ENCODE measurements around the gene HSPA12B. TPM values are rescaled to one million over a fixed set of nuclear protein-coding genes. Genes with fewer than 3 reads are reported as not detected.

The HSPA12B gene
- total RNA-seq: 0.14 and 0.46 TPM in 2 replicates

DNA sequence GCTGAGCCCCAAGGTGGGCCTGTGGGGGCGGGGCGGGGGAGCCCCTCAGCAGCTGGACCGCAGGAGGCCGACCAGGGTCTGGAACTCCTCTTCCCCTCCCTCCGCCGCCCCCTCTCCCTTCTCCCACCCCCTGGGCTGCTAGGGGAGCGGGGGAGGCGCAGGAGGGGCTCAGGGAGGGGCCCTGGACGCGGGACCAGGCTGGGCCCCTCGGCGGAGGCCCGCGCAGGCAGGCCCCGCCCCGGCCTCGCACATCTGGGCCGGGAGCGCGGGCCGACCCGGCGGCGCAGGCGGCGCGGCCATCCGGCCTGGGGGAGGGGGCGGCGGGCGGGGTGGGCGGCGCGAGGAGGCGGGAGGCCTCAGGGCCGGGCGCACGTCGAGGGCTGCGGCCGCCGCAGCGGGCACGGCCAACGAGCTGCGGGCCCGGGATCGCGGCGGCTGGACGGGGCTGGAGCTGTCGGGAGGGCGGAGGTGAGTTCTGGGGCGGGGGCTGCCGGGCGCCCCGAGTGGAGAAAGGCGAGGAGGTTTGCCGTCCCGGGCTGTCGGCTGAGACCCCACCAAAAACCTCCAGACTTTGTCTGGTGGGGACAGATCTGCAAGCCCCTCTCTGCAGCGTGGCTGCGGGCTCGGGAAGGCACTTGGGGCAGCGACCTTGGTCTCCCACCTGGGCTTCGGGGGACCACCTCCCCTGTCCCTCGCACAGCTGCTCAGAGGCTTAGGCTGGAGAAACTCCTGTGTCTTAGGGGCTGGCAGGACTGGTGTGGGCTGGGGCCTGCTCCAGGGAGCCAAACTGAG lies at the start of gene HSPA12B:
Gene HSPA12B (plus strand): TSS at position 359 of the 792 bp plus-strand sequence. CDS start 5,990 bp downstream, outside the sequence.

DNA sequence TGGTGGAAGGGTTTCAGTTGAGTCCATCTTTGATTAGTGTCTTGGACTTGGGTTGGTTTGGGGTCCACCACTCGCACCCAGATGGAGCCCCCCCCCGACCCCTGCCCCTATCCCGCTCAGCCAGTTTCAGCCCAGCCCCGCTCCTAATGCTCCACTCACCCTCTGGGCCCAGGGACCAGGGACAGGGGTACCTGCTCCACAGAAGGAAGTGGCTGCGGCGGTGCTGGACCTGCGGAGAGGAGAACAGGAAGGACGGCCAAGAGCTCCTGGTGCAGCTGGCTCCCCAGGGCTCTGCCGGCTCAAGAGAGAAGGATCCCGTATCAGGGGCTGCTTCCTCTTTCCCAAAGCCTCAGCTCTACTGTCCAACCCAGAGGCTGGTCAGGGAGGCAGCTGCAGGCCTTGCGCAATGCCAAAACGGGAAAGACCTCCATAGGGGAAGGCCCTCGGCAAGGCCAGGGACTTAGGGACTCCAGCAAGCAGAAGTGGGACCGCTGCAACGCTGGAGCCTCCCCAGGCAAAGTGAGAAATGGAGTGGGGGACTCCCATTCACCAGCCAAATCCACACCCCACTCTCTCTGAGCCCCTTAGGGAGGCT lies 20.1 kb upstream of the HSPA12B start, which contains the start of gene SIGLEC1:
Gene SIGLEC1 (minus strand): TSS at position 322 of the 595 bp plus-strand sequence. CDS start 5,472 bp downstream, outside the sequence.

GRCh38 chr20:3767427-3768341 lies 35.2 kb downstream of the HSPA12B start, which contains the start of gene ADISSP:
TSS of gene ADISSP (minus strand) at chr20:3767753. CDS start at chr20:3760100, 7,653 bp downstream.

GRCh38 chr20:3781153-3781910 lies 48.8 kb downstream of the HSPA12B start, which contains the start of gene SPEF1:
TSS of gene SPEF1 (minus strand) at chr20:3781448. CDS start at chr20:3781287, 161 bp downstream.

DNA sequence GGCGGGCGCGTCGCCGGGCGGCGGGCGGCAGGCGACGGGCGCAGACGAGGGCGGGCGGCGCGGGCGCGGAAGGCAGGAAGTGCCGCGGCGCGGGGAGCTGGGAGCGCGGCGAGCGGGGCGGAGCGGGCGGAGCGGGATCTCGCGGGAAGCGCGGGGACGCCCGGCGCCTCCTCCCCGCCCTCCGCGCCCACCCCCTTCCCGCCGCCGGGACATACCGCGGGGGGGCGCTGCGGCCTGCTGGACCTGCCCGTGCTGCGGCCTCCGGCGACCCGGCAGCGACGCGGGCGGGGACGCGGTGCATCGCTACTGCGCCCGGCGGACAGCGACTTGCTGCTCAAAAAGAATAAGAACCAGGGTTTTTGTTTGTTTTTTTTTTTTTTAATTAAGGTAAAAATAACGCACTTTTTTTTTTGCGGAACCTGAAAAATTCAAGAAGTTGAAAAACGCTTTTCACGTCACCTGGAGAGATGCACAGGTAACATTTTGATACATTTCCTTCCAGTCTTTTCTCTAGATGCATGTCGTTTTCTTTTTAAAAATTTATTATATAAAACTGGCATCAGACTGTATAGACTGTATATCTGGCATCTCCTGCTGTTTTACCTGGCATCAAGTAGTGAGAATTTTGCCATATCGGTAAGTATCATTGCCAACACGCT lies 54.3 kb downstream of the HSPA12B start, which contains the start of gene CENPB:
Gene CENPB (minus strand): TSS at position 76 of the 659 bp plus-strand sequence. CDS start 257 bp downstream, outside the sequence.

GRCh38 chr20:3795511-3796468 lies 63.3 kb downstream of the HSPA12B start, which contains the start of gene CDC25B:
TSS of gene CDC25B (plus strand) at chr20:3796310. CDS start at chr20:3796532, 222 bp downstream.

Other genes with a start within 250 kb of the HSPA12B start
- gene GFRA4, start 69.3 kb upstream of the HSPA12B start, total RNA-seq: not detected in 2 replicates
- gene ADAM33, start 50.7 kb upstream of the HSPA12B start, total RNA-seq: 21.9 and 44.4 TPM in 2 replicates
- gene SIGLEC1, start 20.1 kb upstream of the HSPA12B start, total RNA-seq: under 0.01 TPM in 1 of 2 replicates, not detected in the other
- 15.1 and 16.5 TPM in 2 replicates for gene ADISSP, start 35.1 kb downstream of the HSPA12B start, total RNA-seq
- 0.14 and 0.28 TPM in 2 replicates for gene SPEF1, start 48.8 kb downstream of the HSPA12B start, total RNA-seq
- gene CENPB, start 54.1 kb downstream of the HSPA12B start, total RNA-seq: 70.1 and 101 TPM in 2 replicates
- gene CDC25B, start 63.6 kb downstream of the HSPA12B start, total RNA-seq: 18.9 and 20.5 TPM in 2 replicates
- gene AP5S1, start 87.9 kb downstream of the HSPA12B start, total RNA-seq: 13.5 and 15.9 TPM in 2 replicates
- gene MAVS, start 114.1 kb downstream of the HSPA12B start, total RNA-seq: 12.5 and 16.9 TPM in 2 replicates
- 43.9 and 52.4 TPM in 2 replicates for gene PANK2, start 156.7 kb downstream of the HSPA12B start, total RNA-seq

All from smooth muscle cell of bladder (primary cell).